ENCODE data around the gene DTX1.
"Not testable (repeated sequence)": the region's sequence is repeated elsewhere in the genome, so short reads cannot be mapped to it uniquely, and the experiment has no call there.

Gene DTX1

DNA sequence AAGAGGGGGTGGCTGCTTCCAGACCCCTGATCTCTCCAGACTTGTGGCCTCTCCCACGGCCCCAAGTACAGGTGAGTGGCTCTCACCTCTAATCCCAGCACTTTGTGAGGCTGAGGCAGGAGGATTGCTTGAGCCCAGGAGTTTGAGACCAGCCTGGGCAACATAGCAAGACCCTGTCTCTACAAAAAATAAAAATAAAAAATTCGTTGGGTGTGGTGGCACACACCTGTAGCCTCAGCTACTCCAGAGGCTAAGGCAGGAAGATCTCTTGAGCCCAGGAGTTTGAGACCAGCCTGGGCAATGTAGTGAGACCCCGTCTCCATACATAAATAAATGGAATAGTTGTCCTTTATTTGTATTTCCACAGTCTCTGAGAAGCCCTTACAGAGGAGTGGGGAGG, 85.2 kb downstream of the DTX1 start:
- DNase-seq = not testable (repeated sequence)

DNA sequence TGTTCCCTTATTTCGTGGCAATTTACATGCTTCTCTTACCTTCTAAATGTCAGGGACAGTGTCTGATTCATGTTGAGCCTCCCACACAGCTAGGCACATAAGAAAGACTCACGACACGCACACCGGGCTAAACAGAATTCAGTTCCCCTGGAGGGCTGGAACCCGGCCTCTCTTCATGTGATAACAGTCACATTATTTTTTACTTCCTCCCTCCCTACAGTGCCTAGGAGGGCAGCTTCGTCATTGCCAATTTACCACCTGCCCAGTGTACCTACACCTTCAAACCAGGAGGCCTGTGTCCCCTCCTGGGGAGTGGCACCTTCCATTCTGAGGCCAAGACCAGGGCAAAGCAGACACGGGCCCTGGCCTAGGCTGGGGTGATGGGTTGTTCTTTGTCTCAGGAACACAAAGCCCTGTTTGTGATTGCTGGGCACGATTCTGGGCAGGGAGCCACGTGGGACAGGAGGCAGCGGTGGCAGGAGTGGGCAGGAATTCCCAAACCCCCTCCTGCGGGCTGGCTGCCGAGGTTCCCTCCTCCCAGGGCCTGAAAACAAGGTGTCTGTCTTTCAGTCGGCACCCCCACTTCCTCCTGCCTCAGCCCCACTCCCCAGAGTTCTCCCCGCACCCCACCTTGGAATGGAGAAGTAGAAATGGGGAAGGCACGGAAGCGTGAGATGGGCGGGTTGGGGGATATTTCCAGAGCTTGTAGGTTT, 85.8 kb downstream of the DTX1 start:
- no peak for DNase-seq

DNA sequence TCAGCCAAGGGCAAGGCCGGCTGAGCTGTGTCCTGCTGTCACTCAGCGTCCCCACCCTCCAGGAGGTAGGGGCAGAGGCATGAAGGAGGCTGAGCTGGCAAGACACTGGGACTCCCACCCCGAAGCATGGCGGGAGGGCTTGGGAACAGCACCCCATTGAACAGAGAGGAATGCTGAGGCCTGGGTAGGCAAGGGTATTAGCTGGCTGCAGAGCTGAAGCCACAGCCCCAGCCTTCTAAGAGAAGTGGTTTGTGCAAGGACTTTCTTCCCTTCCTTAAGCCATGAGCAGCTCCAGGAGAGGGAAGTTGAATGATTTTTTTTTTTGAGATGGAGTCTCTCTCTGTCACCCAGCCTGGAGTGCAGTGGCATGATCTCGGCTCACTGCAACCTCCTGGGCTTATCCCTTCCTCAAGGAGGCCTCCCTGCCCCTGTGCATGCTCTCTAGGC, 86.4 kb downstream of the DTX1 start:
- no peak for DNase-seq

DNA sequence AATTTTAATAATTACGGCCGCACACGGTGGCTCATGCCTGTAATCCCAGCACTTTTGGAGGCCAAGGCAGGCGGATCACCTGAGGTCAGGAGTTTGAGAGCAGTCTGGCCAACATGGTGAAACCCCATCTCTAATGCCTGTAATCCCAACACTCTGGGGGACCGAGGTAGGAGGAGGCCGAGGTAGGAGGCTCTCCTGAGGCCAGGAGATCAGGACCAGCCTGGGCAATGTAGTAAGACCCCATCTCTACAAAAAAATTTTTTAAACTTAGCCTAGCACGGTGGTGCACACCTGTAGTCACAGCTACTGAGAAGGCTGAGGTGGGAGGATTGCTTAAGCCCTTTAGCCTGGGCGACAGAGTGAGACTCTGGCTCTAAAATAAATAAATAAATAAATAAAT, 87.4 kb downstream of the DTX1 start:
- DNase-seq = no peak

DNA sequence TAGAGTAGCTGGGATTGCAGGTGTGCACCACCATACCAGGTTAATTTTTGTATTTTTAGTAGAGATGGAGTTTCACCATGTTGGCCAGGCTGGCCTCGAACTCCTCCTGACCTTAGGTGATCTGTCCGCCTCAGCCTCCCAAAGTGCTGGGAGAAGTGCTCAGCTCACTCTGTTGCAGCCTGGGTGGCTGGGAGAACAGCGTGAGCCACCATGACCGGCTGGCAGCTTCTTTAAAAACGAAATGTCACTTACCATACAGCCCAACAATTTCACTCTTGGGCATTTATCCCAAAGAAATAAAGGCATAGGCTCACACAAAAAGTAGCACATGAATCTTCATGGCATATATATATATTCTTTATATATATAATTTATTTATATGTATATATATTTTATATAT, 88.3 kb downstream of the DTX1 start:
- no peak for DNase-seq

DNA sequence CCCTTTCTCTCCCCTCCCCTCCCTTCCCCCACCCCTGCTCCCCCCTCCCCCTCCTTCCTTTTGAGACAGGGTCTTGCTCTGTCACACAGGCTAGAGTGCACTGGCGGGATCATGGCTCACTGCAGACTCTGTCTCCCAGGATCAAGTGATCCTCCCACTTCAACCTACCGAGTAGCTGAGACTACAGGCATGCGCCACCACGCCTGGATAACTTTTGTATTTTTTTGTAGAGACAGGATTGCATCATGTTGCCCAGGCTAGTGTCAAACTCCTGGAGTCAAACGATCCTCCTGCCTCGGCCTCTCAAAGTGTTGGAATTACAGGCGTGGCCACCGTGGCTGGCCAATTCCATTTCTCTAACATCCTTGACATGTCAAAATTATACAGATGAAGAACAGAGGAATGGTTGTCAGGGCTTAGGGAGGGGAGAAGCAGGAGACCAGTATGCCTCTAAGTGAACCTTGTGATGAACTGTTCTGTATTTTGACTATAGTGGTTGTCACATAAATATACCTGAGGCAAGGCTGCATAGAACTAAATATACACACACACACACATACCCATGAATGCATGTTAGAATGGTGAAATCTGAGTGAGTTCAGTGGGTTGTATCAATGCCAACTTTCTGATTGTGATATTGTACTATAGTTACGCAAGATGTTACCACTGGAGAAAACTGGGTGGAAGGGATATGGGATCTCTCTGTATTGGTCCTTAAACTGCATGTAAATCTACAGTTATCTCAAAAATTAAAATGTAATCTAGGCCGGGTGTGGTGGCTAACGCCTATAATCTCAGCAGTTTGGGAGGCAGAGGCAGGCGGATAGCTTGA, 89.4 kb downstream of the DTX1 start:
- no peak for DNase-seq

DNA sequence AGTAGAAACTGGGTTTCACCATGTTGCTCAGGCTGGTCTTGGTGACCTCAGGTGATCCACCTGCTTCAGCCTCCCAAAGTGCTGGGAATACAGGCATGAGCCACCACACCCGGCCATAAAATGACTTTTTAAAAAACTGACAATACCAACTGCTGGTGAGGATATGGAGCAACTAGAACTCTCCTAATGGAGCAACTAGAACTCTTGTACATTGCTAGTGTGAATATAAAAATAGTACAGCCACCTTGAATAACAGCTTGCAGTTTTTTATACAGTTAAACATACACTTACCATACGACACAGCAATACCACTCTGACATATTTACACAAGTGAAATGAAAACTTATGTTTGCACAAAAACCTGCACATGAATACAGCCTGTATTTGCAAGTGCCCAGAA, 90.5 kb downstream of the DTX1 start:
- DNase-seq = no peak
